ENCODE measurements around the gene KMT5C. TPM values are rescaled to one million over a fixed set of nuclear protein-coding genes. Genes with fewer than 3 reads are reported as not detected.

KMT5C gene
- total RNA-seq, 1 donor from 2014 or later = 105 TPM

DNA sequence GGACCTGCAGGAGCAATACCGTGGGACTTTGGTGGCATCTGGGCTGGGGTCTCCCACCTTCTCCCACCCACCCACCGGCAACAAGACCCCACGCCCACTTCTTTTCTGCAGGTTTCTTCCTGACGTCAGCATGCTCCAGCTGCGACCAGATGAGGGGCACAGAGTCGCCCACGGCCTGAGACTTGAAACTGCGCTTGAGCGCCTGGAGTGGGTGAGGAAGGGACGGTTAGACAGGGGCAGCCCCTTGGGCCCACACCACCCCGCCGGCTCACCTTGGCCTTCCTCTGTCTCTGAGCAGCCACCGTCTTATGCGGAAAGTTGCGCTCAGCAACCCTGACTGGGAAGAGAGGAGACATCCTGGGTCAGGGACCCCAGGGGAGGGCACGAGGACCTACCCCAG is 21.2 kb downstream of the KMT5C start:
- Mint-ChIP-seq H3K36me3 (ENCODE audit: unreplicated experiment) (no peaks in the 10 kb centered on the region), H3K4me1 (ENCODE audit: low read depth, unreplicated experiment) (peaks cover 3% of the 10 kb centered on the region), H3K27me3 (ENCODE audit: unreplicated experiment) (peaks cover 1% of the 10 kb centered on the region), H3K9me3 (ENCODE audit: unreplicated experiment) (peaks cover 3% of the 10 kb centered on the region), H3K27ac (ENCODE audit: unreplicated experiment) (no peak overlapping the region), H3K4me3 (ENCODE audit: unreplicated experiment) (no peak overlapping the region)
- DNase-seq = no peak
- TF ChIP-seq CTCF (IDR thresholded peaks at IDR 0.05; ENCODE audit: partially characterized antibody, unreplicated experiment) = no peak

DNA sequence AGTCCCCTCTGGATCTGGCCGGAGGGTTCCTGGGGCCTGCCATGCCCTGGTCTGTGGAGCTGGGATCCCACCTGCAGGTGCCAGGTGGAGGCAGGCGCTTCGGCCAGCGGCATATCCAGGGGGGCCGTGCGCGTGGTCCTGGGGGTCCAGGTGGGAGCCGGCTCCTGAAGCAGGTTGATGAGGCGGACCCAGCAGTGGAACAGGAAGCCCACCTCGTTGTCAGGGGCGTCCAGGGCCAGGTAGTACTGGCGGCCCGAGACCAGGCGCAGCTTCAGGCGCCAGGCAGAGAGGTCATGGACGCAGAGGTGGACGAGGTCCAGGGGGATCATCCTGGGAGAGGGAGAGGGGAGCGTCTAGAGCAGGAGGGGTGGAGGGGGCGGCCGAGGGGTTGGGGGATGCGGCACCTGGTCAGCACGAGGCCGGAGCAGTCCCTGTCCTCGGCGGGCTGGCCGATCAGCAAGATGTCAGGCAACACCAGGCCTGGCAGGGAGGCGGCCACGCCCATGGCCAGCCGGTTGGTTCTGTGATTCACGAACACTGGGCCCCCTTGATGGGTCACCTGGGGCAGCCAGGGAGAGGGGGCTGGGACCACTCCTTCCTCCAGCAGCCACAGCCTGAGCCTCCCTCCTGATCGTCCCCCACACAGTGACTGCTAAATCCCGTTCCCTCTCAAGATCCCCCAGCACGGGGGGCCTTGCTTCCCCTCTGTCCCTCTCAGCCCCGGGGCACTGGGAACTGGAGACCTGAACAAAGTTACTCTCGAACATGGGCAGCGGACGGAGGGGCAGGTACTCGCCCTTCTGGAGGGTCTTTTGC is 22.7 kb downstream of the KMT5C start:
- Mint-ChIP-seq H3K4me3 (ENCODE audit: unreplicated experiment) (no peak overlapping the region), H3K27ac (ENCODE audit: unreplicated experiment) (no peak overlapping the region), H3K27me3 (ENCODE audit: unreplicated experiment) (peaks cover 1% of the 10 kb centered on the region), H3K36me3 (ENCODE audit: unreplicated experiment) (no peaks in the 10 kb centered on the region), H3K9me3 (ENCODE audit: unreplicated experiment) (peaks cover 5% of the 10 kb centered on the region), H3K4me1 (ENCODE audit: low read depth, unreplicated experiment) (peaks cover 3% of the 10 kb centered on the region)
- no peak for TF ChIP-seq CTCF (IDR thresholded peaks at IDR 0.05; ENCODE audit: partially characterized antibody, unreplicated experiment)
- no peak for DNase-seq

- no peak for TF ChIP-seq CTCF (IDR thresholded peaks at IDR 0.05; ENCODE audit: partially characterized antibody, unreplicated experiment)
- Mint-ChIP-seq H3K9me3 (ENCODE audit: unreplicated experiment) (peaks cover 5% of the 10 kb centered on the region), H3K27me3 (ENCODE audit: unreplicated experiment) (peaks cover 1% of the 10 kb centered on the region), H3K4me3 (ENCODE audit: unreplicated experiment) (no peak within 1 kb of the TSS), H3K36me3 (ENCODE audit: unreplicated experiment) (no peaks in the 10 kb centered on the region), H3K27ac (ENCODE audit: unreplicated experiment) (no peak within 1 kb of the TSS), H3K4me1 (ENCODE audit: low read depth, unreplicated experiment) (peaks cover 3% of the 10 kb centered on the region)
- DNase-seq = no peak
These were observed 23.5 kb downstream of the KMT5C start, which contains the start of gene GARIN5B for GRCh38 chr19:55362990-55363716. Gene GARIN5B, minus strand, starts transcription at chr19:55363260. Its CDS starts 194 bp downstream, at chr19:55363066.

GRCh38 chr19:55365245-55365644 is 25.6 kb downstream of the KMT5C start:
- peaks cover 7% of the 10 kb centered on the region for H3K9me3 Mint-ChIP-seq (ENCODE audit: unreplicated experiment)
- no peak overlapping the region for H3K27ac Mint-ChIP-seq (ENCODE audit: unreplicated experiment)
- DNase-seq = no peak
- H3K4me1 Mint-ChIP-seq (ENCODE audit: low read depth, unreplicated experiment) = no peaks in the 10 kb centered on the region
- peaks cover 1% of the 10 kb centered on the region for H3K27me3 Mint-ChIP-seq (ENCODE audit: unreplicated experiment)
- no peaks in the 10 kb centered on the region for H3K36me3 Mint-ChIP-seq (ENCODE audit: unreplicated experiment)
- no peak overlapping the region for H3K4me3 Mint-ChIP-seq (ENCODE audit: unreplicated experiment)
- TF ChIP-seq CTCF (IDR thresholded peaks at IDR 0.05; ENCODE audit: partially characterized antibody, unreplicated experiment) = no peak

- no peak overlapping the region for H3K4me3 Mint-ChIP-seq (ENCODE audit: unreplicated experiment)
- H3K4me1 Mint-ChIP-seq (ENCODE audit: low read depth, unreplicated experiment) = peaks cover 4% of the 10 kb centered on the region
- H3K36me3 Mint-ChIP-seq (ENCODE audit: unreplicated experiment) = no peaks in the 10 kb centered on the region
- no peak for DNase-seq
- H3K27me3 Mint-ChIP-seq (ENCODE audit: unreplicated experiment) = no peaks in the 10 kb centered on the region
- H3K27ac Mint-ChIP-seq (ENCODE audit: unreplicated experiment) = no peak overlapping the region
- no peak for TF ChIP-seq CTCF (IDR thresholded peaks at IDR 0.05; ENCODE audit: partially characterized antibody, unreplicated experiment)
- H3K9me3 Mint-ChIP-seq (ENCODE audit: unreplicated experiment) = peaks cover 7% of the 10 kb centered on the region
These were observed 26.3 kb downstream of the KMT5C start for GRCh38 chr19:55365964-55366363.

Measured in glutamatergic neuron (in vitro differentiated cells).